ENCODE measurements around the gene SLC38A11.
"Not testable (repeated sequence)": the region's sequence is repeated elsewhere in the genome, so short reads cannot be mapped to it uniquely, and the experiment has no call there.

SLC38A11 gene, protein sequence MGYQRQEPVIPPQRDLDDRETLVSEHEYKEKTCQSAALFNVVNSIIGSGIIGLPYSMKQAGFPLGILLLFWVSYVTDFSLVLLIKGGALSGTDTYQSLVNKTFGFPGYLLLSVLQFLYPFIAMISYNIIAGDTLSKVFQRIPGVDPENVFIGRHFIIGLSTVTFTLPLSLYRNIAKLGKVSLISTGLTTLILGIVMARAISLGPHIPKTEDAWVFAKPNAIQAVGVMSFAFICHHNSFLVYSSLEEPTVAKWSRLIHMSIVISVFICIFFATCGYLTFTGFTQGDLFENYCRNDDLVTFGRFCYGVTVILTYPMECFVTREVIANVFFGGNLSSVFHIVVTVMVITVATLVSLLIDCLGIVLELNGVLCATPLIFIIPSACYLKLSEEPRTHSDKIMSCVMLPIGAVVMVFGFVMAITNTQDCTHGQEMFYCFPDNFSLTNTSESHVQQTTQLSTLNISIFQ

DNA sequence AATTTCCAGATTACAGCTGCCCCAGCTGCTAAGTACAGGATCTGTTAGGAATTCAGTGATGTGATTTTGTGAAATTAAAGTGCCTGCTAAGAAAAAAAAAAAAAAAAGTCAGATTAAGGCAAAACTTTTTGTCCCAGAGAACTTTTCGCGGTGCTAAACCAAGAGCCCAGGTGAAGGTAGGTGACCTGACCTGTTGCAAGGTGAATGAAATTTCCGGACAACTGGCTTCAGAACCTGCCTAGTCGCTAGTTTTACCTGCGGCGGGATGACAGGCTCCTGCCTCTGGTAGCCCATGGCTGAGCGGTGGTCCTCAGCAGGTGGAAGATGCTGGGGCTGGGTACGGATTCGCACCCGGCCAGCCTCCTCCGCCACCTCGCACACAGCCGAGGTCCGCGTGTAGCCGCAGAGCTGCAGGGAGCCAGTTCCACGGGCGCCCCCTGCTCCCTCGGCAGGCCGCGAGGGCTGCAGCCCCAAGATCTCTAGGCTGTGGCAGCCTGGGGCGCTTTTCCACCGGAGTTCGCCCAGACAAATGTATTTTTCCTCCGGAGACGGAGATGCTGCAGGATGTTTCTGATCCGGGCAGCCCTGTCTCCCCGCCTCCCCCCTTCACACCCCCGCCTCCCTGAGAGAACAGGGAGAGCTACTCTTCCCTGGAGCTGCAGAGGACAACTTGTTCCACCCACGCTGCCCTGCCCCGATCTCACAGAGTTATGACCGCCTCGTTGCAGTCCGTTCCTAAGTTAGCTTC lies at the start of gene SLC38A11:
TSS of gene SLC38A11 (minus strand) at position 572 of the 748 bp plus-strand sequence. CDS start at position 294, 278 bp downstream.
- no peak for DNase-seq (ENCODE audit: low spot score)

DNA sequence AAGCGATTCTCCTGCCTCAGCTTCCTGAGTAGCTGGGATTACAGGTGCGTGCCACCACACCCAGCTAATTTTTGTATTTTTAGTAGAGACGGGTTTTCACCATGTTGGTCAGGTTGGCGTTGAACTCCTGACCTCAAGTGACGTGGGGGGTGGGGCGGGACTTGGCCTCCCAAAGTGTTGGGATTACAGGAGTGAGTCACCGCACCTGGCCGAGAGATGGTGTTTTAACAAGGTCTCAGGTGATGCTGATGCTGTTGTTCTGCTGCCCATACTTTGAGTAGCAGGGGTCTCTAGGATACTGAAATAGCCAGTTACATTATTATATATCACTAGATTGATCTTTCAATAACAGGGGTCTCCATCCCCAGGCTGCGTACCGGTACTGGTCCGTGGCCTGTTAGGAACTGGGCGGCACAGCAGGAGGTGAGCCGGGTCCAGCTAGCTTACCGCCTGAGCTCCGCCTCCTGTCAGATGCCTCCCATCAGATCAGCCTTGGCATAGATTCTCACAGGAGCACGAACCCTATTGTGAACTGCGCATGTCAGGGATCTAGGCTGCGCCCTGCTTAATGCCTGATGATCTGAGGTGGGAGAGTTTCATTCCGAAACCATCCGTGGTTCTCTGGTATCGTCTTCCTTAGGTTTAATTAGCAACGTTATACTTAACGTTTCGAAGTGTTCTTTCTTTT lies 48.3 kb upstream of the SLC38A11 start:
- no peak for DNase-seq (ENCODE audit: low spot score)
- TF ChIP-seq, protein P1, sequence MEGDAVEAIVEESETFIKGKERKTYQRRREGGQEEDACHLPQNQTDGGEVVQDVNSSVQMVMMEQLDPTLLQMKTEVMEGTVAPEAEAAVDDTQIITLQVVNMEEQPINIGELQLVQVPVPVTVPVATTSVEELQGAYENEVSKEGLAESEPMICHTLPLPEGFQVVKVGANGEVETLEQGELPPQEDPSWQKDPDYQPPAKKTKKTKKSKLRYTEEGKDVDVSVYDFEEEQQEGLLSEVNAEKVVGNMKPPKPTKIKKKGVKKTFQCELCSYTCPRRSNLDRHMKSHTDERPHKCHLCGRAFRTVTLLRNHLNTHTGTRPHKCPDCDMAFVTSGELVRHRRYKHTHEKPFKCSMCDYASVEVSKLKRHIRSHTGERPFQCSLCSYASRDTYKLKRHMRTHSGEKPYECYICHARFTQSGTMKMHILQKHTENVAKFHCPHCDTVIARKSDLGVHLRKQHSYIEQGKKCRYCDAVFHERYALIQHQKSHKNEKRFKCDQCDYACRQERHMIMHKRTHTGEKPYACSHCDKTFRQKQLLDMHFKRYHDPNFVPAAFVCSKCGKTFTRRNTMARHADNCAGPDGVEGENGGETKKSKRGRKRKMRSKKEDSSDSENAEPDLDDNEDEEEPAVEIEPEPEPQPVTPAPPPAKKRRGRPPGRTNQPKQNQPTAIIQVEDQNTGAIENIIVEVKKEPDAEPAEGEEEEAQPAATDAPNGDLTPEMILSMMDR (IDR thresholded peaks at IDR 0.05; ENCODE audit: extremely low read depth, missing control alignments): no peak

More for the DNA sequence above, at the start of gene SLC38A11:
- TF ChIP-seq, protein P1 (IDR thresholded peaks at IDR 0.05; ENCODE audit: extremely low read depth, missing control alignments): no peak

DNA sequence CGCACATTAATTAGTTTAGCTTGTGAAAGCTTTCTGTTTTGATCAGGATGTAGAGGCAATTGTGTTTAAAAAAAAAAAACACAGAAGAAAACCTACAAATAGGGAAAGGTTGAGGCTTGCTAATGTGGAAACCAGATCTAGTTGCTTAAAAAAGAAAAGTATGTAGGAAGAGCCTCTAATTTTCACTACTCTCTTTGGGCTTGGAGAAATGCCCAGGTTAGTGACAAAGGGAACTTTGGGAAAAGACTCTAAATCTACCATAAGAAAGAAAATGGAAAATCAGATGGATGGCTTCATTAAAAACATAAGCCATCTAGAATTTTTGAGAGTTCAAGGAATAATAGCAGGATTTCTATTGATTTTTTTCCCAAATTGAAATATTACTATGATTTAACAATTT lies 47.3 kb upstream of the SLC38A11 start:
- TF ChIP-seq, protein P1 (IDR thresholded peaks at IDR 0.05; ENCODE audit: extremely low read depth, missing control alignments): no peak
- DNase-seq (ENCODE audit: low spot score): no peak

DNA sequence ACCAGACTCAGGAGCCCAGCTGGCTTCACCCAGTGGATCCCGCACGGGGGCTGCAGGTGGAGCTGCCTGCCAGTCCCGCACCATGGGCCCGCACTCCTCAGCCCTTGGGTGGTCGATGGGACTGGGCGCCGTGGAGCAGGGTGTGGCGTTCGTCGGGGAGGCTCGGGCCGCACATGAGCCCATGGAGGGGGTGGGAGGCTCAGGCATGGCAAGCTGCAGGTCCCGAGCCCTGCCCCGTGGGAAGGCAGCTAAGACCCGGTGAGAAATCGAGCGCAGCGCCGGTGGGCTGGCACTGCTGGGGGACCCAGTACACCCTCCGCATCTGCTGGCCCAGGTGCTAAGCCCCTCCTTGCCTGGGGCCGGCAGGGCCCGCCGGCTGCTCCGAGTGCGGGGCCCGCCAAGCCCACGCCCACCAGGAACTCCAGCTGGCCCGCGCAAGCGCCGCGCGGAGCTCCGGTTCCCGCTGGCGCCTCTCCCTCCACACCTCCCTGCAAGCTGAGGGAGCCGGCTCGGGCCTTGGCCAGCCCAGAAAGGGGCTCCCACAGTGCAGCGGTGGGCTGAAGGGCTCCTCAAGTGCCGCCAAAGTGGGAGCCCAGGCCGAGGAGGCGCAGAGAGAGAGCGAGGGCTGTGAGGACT lies 39.5 kb upstream of the SLC38A11 start:
- not testable (repeated sequence) for DNase-seq (ENCODE audit: low spot score)

DNA sequence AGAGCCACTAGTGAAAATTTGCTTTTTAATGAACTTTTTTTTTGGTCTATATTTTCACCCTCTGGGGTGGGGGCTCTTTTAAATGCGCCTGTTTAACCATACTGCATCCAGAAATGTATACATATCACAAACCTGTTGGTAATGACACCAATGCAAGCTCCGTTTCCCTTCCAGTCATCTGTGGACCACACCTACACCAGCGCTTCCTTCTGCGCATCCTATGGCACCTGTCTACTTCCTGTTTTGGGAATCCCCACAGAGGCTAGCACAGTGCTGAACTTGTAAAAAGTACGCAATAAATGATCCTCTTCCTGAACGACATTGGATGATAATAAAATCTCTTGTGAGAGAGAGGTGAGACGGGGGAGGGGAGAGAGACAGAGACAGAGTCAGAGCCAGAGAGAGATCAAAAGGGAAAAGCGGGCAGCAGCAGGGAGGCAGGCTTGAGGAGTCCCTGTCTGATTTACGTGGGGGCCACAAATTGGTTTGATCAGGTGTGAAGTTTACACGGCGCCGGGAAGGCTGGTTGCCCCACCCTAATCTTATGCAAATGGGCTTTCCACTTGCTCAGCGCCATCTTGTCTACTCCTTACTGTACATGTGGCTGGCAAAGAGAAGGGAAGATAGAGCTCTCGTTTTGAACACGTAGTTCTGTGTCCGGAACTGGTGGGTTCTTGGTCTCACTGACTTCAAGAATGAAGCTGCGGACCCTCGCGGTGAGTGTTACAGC lies 38.1 kb upstream of the SLC38A11 start:
- DNase-seq (ENCODE audit: low spot score): no peak
- TF ChIP-seq, protein P1 (IDR thresholded peaks at IDR 0.05; ENCODE audit: extremely low read depth, missing control alignments): no peak

DNA sequence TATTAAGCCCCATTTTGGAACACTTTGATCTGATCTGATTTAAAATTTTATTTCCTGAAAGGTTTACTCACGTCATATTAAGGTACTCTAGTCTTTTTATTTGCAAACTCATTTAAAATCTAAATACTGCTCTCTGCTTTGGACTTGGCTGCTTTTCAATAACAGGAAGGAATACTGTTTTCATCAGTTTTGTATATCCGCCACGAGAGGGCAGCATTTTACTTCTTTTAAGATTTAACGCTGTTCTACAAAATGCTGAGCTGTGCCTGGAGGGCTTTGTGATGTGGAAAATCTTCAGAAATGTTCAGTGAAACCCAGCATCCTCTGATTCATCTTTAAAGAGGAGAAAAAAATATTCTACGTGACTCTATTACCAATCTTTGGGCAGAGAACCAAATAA lies 37.5 kb upstream of the SLC38A11 start:
- TF ChIP-seq, protein P1 (IDR thresholded peaks at IDR 0.05; ENCODE audit: extremely low read depth, missing control alignments): peak; percentile 24
- peak; percentile 36 for DNase-seq (ENCODE audit: low spot score)

DNA sequence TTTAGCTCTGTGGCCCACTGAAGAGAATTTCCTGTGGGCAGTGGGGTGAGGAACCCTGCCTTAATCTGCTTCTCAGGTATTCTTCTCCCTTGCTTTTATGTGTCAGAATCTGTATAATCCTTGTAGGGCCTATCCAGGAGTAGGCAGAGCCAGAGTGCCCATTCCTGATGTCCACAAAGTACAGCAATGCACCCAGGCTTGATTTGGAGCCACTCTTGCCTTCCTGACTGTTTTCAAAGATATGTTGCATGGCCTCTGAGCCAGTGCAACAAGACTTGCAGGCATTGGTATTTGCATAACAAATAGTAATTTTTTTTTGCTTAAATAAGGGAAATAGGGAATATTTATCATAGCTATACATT lies 36.7 kb upstream of the SLC38A11 start:
- not testable (repeated sequence) for DNase-seq (ENCODE audit: low spot score)

DNA sequence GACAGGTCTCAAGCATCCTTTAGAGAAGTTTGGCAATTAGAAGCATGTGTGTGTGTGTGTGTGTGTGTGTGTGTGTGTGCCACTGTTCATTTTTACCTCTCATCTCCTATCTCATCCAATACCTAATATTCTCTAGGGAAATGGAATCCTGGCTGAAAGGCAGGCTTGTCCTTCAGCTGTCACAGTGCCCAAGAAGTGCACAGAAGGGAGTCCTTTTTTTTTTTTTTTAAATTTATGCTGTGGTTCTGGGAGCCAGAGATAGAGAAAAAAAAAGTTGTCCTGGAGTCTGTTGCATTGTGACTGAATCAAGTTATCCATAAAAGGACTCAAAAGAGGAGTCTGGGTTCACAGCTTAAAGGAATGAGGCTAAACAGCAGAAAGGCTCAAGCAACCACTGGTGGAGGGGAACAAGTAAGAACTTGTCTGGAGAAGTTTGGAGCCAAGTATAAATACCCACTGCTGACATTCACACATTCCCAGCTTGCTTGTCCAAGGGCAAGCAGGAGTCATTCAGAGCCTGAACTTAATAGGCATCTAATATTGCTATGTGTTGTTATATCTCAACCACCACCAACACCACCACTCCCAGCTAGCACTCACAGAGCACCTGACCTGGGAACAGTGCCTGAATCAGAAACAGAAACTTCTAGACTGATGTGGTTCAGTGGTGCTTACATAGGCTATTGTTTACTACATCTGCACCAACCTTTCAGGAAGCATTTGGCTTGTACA lies 36.2 kb upstream of the SLC38A11 start:
- not testable (repeated sequence) for DNase-seq (ENCODE audit: low spot score)

DNA sequence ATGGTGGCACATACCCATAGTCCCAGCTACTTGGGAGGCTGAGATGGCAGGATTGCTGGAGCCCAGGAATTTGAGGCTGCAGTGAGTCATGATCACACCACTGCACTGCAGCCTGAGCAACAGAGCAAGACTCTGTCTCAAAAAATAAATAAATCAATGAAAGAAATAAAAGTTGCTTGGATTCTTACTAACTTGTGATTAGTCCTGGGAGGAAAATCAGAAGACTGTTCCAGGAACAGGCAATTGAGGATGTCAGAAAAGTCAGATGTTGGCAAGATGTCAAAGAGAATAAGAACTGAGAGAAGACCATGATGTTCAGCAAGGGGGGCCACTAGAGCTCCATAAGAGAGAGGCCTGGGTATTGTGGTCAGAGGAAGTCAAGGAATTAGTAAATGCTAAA lies 35.6 kb upstream of the SLC38A11 start:
- DNase-seq (ENCODE audit: low spot score): not testable (repeated sequence)

DNA sequence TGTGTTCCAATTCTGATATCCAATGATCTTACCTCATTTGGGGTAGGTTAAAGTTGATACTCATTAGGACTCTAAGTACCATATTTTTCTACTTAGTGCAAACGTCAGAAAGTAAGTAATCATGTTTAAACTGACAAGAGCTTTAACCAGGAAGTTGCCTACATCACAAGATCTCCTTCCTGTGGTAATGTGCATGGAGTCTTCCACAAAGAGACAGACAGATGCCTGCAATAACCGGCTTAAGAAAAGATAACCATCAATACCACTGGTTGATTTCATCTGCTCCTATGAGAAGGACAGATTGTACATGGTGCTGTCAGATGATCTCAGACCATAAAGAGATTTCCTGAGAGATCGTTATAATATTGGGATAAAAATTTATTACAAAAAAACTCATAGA lies 33.5 kb upstream of the SLC38A11 start:
- not testable (repeated sequence) for DNase-seq (ENCODE audit: low spot score)

DNA sequence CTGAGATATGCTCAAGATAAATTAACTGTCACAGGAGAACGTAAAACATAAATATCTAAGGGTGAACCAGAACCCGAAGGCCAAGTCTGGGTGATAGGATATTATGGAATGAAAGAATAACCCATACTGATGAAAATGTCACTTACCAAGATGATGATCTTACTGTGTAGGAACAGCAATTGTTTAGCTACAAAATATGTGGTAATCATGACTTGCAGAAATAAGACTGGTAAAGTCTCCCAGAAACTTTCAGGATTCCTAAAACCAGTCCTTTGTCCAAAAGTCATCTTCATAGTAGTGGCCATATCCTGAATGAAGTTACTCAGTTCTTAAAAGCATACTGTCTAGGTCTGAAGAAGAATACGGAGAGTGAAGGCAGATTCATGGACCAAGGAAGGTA lies 30.7 kb upstream of the SLC38A11 start:
- DNase-seq (ENCODE audit: low spot score): not testable (repeated sequence)

Measured in GM20000 (cell line).